SK-N-SH (cell line): Measurements from ENCODE around the gene AMHR2. TPM values are rescaled to one million over a fixed set of nuclear protein-coding genes. Genes with fewer than 3 reads are reported as not detected.

ENCODE experiments used
- CTCF ChIA-PET: fragments of 300-600, 350-600 bp; formaldehyde crosslinking; extraction: SDS; loops from one replicate; lab custom pipeline; 2021; lab: Yijun Ruan, JAX
- POLR2A ChIA-PET: fragments of 350-600 bp; sonication (Branson Sonifier 250); formaldehyde crosslinking; extraction: SDS; loops from one replicate; lab custom pipeline; 2020; ENCODE audit warnings: antibody characterized with exemption, inconsistent platforms; lab: Yijun Ruan, JAX
- DNase-seq: peaks from one replicate; pipeline ENCODE4 v3.0.0; 2012
- H2AFZ ChIP-seq: fragments of 200-600 bp; sonication (generic); 2 replicates; pipeline ENCODE4 v1.8.1; 2016; ENCODE audit warnings: antibody characterized with exemption, mild to moderate bottlenecking, low read depth
- H3F3A ChIP-seq: fragments of 200-600 bp; sonication (generic); replicated peaks from 2 replicates; pipeline ENCODE3; 2016; ENCODE audit warnings: antibody characterized with exemption, mild to moderate bottlenecking; ENCODE audit not compliant: insufficient read depth
- H3K27ac ChIP-seq, 2 experiments: fragments of 200-500 bp in 1 of 2; fragments of 200-600 bp in 1 of 2; sonication (Bioruptor generic) in 1 of 2; sonication (generic), shearing (Covaris generic) in 1 of 2; 2 replicates each; pipeline versions ENCODE4 v1.5.1 to v1.6.1; 2014 to 2016; ENCODE audit warnings: low read depth in 2 of 2, inconsistent platforms in 1 of 2, low read length in 1 of 2, mild to moderate bottlenecking in 1 of 2, mixed read lengths in 1 of 2
- H3K27me3 ChIP-seq: fragments of 200-600 bp; sonication (generic), shearing (Covaris generic); 2 replicates; pipeline ENCODE4 v1.6.1; 2016; ENCODE audit warnings: mixed run types; ENCODE audit not compliant: insufficient read depth
- H3K36me3 ChIP-seq, 2 experiments: fragments of 200-500 bp in 1 of 2; fragments of 200-600 bp in 1 of 2; sonication (Bioruptor generic) in 1 of 2; sonication (generic) in 1 of 2; replicated peaks in 1 of 2; 2 replicates each; pipeline versions ENCODE3 to v1.5.1; 2014 to 2016; ENCODE audit warnings: low read length in 1 of 2, mild to moderate bottlenecking in 1 of 2; ENCODE audit not compliant: insufficient read depth in 2 of 2, control insufficient read depth in 1 of 2
- H3K4me1 ChIP-seq, 2 experiments: fragments of 200-500 bp in 1 of 2; fragments of 200-600 bp in 1 of 2; sonication (Bioruptor generic) in 1 of 2; sonication (generic), shearing (Covaris generic) in 1 of 2; 2 replicates each; pipeline versions ENCODE4 v1.5.1 to v1.6.1; 2014 to 2016; ENCODE audit warnings: low read depth in 1 of 2, low read length in 1 of 2, mixed run types in 1 of 2; ENCODE audit not compliant: insufficient read depth in 2 of 2, control insufficient read depth in 1 of 2
- H3K4me2 ChIP-seq: fragments of 200-600 bp; sonication (generic), shearing (Covaris generic); 2 replicates; pipeline ENCODE4 v1.6.1; 2017; ENCODE audit warnings: mixed run types
- H3K4me3 ChIP-seq, 2 experiments: fragments of 200-500 bp in 1 of 2; fragments of 200-600 bp in 1 of 2; sonication (Bioruptor generic) in 1 of 2; sonication (generic), shearing (Covaris generic) in 1 of 2; 2 replicates each; pipeline versions ENCODE4 v1.5.1 to v1.8.1; 2014 to 2016; ENCODE audit warnings: low read depth in 2 of 2, inconsistent platforms in 1 of 2, low read length in 1 of 2, mild to moderate bottlenecking in 1 of 2, mixed read lengths in 1 of 2, moderate library complexity in 1 of 2
- H3K79me2 ChIP-seq: fragments of 200-600 bp; sonication (generic); 2 replicates; pipeline ENCODE4 v1.8.1; 2017; ENCODE audit warnings: mild to moderate bottlenecking; ENCODE audit not compliant: insufficient read depth
- H3K9ac ChIP-seq: fragments of 200-600 bp; sonication (generic); 2 replicates; pipeline ENCODE4 v1.6.1; 2017; ENCODE audit warnings: mixed run types
- H3K9me2 ChIP-seq: fragments of 200-600 bp; sonication (generic); 2 replicates; pipeline ENCODE4 v1.6.1; 2017; ENCODE audit warnings: mixed run types
- H3K9me3 ChIP-seq: fragments of 200-600 bp; sonication (generic); 2 replicates; pipeline ENCODE4 v1.6.1; 2017; ENCODE audit warnings: mixed run types, mild to moderate bottlenecking, moderate library complexity
- H4K20me1 ChIP-seq: fragments of 200-600 bp; sonication (generic); 2 replicates; pipeline ENCODE4 v1.6.1; 2017; ENCODE audit warnings: mild to moderate bottlenecking, mixed run types; ENCODE audit not compliant: insufficient read depth
- CHD2 ChIP-seq: fragments of 150-350 bp; IDR thresholded peaks from 2 replicates; pipeline ENCODE4 v1.6.1; 2018; ENCODE audit warnings: low read length; ENCODE audit not compliant: partially characterized antibody
- CTCF ChIP-seq: fragments of 200-600 bp; sonication (generic); IDR thresholded peaks from 2 replicates; pipeline ENCODE4 v1.6.1; 2017; ENCODE audit warnings: antibody characterized with exemption, mild to moderate bottlenecking, moderate library complexity
- ELF1 ChIP-seq: IDR thresholded peaks from 2 replicates; pipeline ENCODE4 v1.4.0; 2012
- EP300 ChIP-seq, 2 experiments: IDR thresholded peaks; 2 replicates each; pipeline versions ENCODE4 v1.4.0 to v1.6.1; 2012; ENCODE audit warnings: borderline replicate concordance in 1 of 2, low read depth in 1 of 2, low read length in 1 of 2
- GABPA ChIP-seq: IDR thresholded peaks from 2 replicates; pipeline ENCODE4 v1.4.0; 2012; ENCODE audit warnings: low read depth, mild to moderate bottlenecking
- GATA2 ChIP-seq: sonication (generic); formaldehyde crosslinking; IDR thresholded peaks from 2 replicates; pipeline ENCODE4 v1.5.0; 2020; ENCODE audit warnings: mild to moderate bottlenecking, missing genetic modification reagents
- MAX ChIP-seq: IDR thresholded peaks from 2 replicates; pipeline ENCODE4 v1.4.0; 2012; ENCODE audit warnings: low read depth
- NFIC ChIP-seq: IDR thresholded peaks from 2 replicates; pipeline ENCODE4 v1.4.0; 2012; ENCODE audit warnings: borderline replicate concordance
- POLR2AphosphoS5 ChIP-seq: IDR thresholded peaks from 2 replicates; pipeline ENCODE4 v1.6.1; 2012; ENCODE audit warnings: low read depth, low read length
- RAD21 ChIP-seq: IDR thresholded peaks from 2 replicates; pipeline ENCODE4 v1.6.1; 2012; ENCODE audit warnings: mild to moderate bottlenecking, low read length
- REST ChIP-seq: IDR thresholded peaks from 2 replicates; pipeline ENCODE4 v1.6.1; 2012; ENCODE audit warnings: mild to moderate bottlenecking, low read depth, low read length, moderate library complexity
- SMC3 ChIP-seq: IDR thresholded peaks from 2 replicates; pipeline ENCODE4 v1.6.1; 2012; ENCODE audit warnings: low read depth, low read length, improper control_type of control experiment
- TAF1 ChIP-seq: IDR thresholded peaks from 2 replicates; pipeline ENCODE4 v1.6.1; 2012; ENCODE audit warnings: low read depth, mild to moderate bottlenecking, low read length, moderate library complexity, borderline replicate concordance
- USF2 ChIP-seq: fragments of 150-350 bp; IDR thresholded peaks from 2 replicates; pipeline ENCODE4 v1.6.1; 2017; ENCODE audit warnings: antibody characterized with exemption, low read length, low read depth, borderline replicate concordance
- WGBS: methylation state at CpG from one replicate; pipeline ENCODE4 v1.1.6; 2017; ENCODE audit warnings: low lambda C conversion rate; 5-methylcytosine and 5-hydroxymethylcytosine counted together
- polyA plus RNA-seq, 3 experiments: library from polyadenylated mRNA; depleted of rRNA; stranded (reverse); fragments of >200 nt; gene quantifications; 2 replicates each; pipeline ENCODE4 v1.2.3, GENCODE V29; 2012
- TF ChIP-seq, protein P1 (sequence below): IDR thresholded peaks from 2 replicates; pipeline ENCODE4; 2012
- TF ChIP-seq, protein P2 (sequence below): IDR thresholded peaks from 2 replicates; pipeline ENCODE4 v1.4.0; 2012; ENCODE audit warnings: low read depth, borderline replicate concordance

The AMHR2 gene
- polyA plus RNA-seq, 1 of the 3 experiments (the other 2 are of a cell fraction): 0.03 TPM

GRCh38 chr12:53410951-53411350, 12.7 kb upstream of the AMHR2 start:
- peaks cover 36% of the 10 kb centered on the region for H3F3A ChIP-seq
- H3K9ac ChIP-seq: no peak overlapping the region
- WGBS: 100% methylated on average over 3 of the region's 5 CpGs
- H4K20me1 ChIP-seq: no peaks in the 10 kb centered on the region
- peaks cover 19% of the 10 kb centered on the region; the same call in 1 of the 2 replicates for H3K79me2 ChIP-seq
- no peak overlapping the region for H3K4me3 ChIP-seq
- no peak for DNase-seq
- no peaks in the 10 kb centered on the region for H3K9me3 ChIP-seq
- peaks cover 21 to 43% of the 10 kb centered on the region in 2 experiments for H3K36me3 ChIP-seq
- no peaks in the 10 kb centered on the region for H3K9me2 ChIP-seq
- no peaks in the 10 kb centered on the region for H3K27me3 ChIP-seq
- peaks cover 32 to 39% of the 10 kb centered on the region in 2 experiments for H3K4me1 ChIP-seq
- POLR2A ChIA-PET: no interaction called here
- no peak overlapping the region; a peak in 1 of 4 replicates for H3K27ac ChIP-seq
- TF ChIP-seq POLR2AphosphoS5 (no peak), GABPA (no peak), EP300 (IDR thresholded peaks at IDR 0.05; ENCODE audit: borderline replicate concordance in 1 of 2, low read depth in 1 of 2, low read length in 1 of 2) (no peak), TAF1 (no peak), CTCF (no peak), MAX (no peak), CHD2 (no peak), ELF1 (no peak), USF2 (no peak), REST (no peak), NFIC (no peak), SMC3 (no peak), GATA2 (CRISPR knock-in tag) (no peak), RAD21 (no peak)
- TF ChIP-seq, protein P1, sequence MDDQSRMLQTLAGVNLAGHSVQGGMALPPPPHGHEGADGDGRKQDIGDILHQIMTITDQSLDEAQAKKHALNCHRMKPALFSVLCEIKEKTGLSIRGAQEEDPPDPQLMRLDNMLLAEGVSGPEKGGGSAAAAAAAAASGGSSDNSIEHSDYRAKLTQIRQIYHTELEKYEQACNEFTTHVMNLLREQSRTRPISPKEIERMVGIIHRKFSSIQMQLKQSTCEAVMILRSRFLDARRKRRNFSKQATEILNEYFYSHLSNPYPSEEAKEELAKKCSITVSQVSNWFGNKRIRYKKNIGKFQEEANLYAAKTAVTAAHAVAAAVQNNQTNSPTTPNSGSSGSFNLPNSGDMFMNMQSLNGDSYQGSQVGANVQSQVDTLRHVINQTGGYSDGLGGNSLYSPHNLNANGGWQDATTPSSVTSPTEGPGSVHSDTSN: no peak
- TF ChIP-seq, protein P2, sequence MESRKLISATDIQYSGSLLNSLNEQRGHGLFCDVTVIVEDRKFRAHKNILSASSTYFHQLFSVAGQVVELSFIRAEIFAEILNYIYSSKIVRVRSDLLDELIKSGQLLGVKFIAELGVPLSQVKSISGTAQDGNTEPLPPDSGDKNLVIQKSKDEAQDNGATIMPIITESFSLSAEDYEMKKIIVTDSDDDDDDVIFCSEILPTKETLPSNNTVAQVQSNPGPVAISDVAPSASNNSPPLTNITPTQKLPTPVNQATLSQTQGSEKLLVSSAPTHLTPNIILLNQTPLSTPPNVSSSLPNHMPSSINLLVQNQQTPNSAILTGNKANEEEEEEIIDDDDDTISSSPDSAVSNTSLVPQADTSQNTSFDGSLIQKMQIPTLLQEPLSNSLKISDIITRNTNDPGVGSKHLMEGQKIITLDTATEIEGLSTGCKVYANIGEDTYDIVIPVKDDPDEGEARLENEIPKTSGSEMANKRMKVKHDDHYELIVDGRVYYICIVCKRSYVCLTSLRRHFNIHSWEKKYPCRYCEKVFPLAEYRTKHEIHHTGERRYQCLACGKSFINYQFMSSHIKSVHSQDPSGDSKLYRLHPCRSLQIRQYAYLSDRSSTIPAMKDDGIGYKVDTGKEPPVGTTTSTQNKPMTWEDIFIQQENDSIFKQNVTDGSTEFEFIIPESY: no peak
- no peak overlapping the region for H2AFZ ChIP-seq
- CTCF ChIA-PET: interaction anchor here (1.1 to 1.3 kb wide), 2 partner anchors 10 to 90 kb away, joined by 3 to 7 read pairs; no protein-coding TSS in a partner anchor
- H3K4me2 ChIP-seq: no peak overlapping the region
